Measurements from ENCODE around the gene NKD2. TPM values are rescaled to one million over a fixed set of nuclear protein-coding genes. Genes with fewer than 3 reads are reported as not detected.
"Not testable (repeated sequence)": the region's sequence is repeated elsewhere in the genome, so short reads cannot be mapped to it uniquely, and the experiment has no call there.

Gene NKD2
- polyA plus RNA-seq, 5 donors, result 6.1 to 16.6 (median 7.7) TPM

DNA sequence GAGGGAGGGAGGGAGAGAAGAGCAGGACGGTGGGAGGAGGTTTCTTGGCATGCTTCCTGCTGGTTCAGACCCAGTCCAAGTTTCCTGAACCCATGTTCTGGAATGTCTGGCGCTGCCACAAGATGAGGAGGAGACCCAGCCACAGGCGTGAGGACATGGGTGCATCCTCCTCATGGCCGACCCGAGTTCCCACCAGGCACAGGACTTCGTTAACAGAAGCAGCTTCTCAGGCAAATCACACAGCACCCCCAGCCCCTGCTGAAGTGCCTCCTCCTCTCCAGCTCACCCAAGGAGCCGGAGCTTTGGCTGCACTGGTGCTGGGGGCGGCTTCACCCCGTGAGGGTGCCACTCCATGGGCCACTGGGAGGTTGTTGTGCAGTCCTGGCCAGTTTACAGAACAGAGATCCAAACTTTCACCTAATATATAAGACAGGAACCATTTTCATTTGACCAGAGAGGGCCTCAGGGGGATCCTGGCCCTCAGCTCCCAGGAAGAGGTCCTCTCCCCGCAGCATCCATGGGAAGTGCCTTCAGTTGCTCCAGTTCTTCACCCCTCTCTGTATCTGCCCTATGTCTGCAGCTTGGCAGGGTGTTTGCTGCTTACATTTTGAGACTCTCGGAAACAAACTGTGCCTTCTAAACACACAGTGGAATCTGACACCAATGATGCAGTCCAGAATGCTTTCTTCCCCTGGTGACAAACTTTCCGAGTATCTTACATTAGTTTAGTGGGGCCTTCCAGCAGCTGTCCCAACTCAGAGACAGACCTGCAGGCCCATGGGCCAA, 10.2 kb upstream of the NKD2 start:
- DNase-seq, result no peak

DNA sequence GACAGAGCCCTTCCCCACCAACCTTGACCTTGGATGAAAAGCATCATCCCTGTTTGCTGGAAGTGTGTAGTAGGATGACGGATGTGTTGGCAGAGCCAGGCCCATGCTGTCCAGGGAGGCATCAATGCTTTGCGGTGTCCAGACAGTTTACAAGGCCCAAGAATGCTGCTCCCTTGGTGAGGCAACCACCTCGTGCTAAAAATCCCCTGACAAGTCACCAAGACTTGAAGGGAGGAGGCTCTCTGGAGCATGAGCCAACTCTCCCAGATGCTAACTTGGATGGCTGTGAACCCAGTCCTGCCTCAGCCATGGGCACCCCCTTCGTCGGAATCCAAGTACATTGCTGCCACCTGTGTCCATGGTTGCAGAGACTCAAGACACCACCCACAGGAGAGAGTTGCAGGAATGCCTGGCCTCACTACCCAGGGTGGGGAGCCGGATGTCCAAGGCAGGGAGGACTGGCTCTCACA, 9.5 kb upstream of the NKD2 start:
- no peak for DNase-seq

DNA sequence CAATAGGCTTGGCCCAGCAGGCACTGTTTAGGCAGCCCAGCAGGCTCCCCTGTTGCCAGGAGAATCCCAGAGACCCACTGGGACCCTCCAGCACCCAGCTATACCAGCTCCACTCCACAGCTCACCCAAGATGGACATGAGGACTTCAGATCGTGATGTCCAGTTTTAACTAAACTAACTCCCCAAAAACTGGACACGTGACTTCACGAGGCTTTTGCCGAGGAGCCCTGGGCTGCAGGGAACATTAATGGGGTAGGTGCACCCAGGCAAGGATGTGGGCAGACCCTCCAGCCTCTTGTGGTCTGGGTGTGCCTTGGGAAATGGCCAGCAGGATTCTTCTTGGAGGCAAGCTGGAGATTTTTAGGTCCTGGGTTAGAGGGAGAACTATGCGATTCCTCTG, 8.9 kb upstream of the NKD2 start:
- DNase-seq, result no peak

DNA sequence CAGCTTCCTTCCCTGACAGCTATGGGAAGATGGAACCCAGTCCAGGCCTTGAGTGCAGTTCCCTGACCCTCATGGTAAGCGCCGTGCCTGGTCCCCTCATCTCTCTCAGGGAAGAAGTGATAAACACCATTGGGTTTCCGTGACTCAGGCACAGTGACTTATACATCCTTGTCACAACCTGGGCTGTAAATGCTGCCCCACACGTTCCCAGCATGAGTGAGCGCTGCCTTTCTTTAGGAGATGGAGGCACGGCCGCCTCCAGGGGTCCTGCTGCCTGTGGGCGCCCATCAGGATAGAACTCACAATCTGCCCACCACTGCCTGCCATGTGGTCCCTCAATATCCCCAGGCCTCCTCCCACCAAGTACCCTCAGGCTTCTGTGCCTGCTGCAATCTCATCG, 8.3 kb upstream of the NKD2 start:
- no peak for DNase-seq

DNA sequence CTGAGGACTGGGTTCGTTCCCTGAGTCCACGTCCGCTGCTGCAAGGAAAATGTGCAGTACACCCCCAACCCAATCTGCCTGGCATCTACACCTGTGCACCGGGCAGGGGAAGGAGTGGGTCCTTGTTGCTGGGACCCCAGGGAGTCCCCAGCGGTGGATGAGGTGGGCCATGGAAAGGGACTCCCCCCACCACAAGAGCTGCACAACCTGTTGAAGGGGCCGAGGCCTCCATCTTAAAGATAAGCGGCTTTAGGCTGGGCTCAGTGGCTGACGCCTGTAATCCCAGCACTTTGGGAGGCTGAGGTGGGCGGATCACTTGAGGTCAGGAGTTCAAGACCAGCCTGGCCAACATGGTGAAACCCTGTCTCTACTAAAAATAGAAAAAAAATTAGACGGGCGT, 7.8 kb upstream of the NKD2 start:
- not testable (repeated sequence) for DNase-seq

DNA sequence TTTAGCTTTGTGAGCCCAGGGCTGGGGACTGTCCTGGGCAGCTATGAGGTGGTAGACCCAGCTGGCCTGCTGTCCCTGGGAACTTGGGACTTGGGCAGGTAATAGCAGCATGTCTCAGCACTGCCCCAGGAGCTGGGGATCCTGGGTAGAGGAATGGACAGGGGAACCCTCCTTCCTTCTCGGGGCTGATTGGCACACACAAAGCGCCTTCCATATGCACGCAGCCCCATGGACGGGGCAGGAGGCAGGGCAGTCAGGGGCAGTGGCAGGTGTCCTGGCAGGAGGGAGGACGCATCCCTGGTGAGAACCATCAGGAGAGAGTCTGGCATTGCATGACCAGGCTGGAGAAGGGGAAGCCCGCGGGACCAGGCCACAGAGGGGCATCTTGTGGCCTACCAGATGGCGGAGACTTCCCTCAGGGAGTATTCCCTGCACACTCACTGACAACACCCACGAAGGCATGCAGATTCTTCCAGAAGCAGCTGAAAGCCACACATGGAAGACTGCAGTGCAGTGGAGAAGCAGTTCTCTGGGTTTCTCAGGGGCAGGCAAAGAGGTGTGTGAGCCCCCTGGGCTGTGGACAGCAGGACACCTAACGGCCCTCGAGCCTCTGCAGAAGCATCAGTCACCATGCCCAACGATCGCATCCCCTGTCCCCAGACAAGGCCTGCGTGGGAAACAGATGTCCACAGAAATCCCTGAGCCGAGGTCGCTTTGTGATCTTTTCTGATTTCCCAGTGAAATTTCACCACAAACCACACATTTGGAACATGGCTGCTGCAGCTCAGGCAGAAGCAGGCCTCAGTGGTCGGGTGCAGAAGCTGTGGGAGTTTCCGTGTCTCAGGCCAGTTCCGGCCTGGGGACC, 7.0 kb upstream of the NKD2 start:
- no peak for DNase-seq

DNA sequence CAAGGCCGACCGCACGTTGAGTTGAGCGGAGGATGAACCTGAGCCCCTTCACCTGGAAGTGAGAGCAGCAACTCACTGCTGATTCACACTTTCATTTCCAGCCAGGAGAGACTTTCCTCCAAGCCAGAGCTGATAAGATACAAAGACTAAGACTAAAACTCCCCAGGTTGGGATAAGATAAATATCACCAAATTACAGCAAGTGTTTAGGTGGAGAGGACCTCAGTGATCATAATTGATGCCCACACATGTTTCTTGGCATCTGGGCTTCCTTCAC, 6.4 kb upstream of the NKD2 start:
- no peak for DNase-seq

DNA sequence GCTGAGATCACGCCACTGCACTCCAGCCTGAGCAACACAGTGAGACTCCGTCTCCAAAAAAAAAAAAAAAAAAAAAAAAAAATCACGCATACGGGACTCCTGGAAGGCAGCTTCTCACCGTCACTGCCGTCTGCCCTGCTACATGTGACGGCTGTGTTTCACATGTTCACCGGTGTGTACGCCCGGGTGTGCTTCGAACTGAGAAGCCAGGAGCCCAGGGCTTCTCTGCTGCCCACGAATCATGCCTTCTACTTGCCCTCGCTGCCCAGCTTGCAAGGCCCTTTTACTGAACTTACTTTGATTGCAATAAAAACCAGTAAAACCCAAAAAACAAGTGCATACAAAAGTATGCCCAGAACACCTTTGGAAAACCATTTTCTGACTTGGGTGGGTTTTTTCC, 5.8 kb upstream of the NKD2 start:
- DNase-seq, result no peak

DNA sequence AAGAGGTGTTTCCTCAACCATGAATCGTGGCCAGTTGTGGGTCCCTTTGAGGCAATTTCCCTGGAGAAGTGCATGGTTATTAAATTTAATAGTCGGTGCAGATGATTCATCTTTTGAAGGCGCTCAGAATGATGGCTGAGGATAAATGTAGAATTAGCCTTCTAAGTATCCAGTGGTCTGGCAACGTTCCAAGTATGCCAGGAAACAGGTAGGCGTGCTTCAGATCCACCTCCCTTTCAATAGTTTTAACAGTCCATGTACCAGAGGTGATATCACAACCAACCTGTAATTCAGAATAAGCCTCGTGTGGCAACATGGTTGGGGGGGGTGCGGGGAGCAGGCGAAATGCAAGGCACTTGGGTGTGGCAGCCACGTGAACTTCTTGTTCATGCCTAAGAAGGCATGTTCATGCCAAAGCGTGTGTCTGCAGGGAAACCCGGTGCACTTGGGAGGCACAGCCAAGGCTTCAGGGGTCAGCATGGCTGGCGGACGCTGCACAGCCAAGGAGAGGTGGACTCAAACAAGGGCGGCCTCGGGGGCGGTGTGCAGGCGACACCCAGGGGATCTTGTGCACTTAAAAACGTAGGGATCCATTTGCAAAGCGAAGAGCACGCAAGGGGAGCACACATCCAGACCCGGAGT, 5.2 kb upstream of the NKD2 start:
- no peak for DNase-seq

DNA sequence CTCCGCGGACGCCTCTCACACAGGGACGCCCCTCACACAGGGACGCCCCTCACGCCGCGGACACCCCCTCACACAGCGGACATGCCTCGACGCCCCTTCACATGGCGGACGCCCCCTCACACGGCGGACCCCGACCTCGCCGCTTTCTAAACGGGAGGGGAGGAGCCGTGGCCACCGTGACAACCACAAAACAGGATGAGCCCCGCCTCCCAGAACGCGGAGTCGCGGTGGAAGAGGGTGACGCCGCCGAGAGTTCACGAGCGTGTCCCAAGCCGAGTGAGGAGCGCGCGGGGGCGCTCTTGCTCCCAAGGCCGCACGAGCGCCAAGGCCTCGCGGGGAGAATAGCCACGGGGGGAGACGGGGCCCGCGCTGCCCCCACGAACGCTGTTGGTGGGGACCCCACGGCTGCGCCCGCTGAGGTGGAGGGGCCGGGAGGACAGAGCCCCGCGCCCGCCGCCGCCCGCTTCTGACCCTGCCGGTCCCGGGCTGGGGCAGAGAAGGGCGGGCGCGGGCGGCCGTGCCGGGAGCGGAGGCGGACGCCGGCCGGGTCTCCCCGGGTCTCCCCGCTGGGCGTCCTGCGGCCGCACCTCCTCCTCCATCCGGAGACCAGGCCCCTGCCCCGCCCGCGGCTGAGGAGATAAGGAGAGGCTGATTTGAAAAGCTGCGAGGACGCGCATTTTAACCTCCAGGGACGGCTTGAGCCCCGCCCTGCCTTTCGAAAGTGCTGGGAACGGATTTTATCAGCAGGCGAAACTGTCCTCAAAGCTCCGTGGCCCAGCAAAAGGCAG, 3.9 kb upstream of the NKD2 start:
- peak; percentile 64 to 75 for DNase-seq

DNA sequence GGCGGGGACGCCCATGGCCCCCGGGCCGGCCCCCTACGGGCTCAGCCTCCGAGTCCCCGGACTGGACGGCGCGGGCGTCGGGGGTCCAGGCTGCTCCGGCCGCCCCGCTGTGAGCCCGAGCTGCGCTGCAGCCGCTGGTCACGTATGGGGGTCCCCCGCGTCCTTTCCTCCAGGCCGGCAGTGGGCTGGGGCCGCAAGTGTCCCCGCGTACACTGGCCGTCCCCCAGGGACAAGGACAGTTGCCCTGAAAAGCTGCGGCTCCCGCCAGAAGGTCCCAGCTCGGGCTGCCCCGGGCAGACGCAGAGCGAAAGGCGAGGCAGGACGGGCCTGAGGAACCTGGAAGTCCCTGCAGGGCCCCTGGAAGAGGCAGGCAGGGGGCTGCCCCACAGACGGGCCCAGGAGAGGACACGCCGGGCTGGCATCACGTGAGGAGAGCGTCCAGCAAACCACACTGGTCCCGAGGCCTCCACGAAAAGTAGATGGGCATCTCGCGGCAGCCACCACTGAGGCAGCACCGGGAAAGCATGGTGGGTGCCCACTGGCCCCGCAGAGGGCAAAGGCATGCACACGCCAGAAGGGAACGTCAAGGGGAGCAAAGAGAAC, 3.3 kb upstream of the NKD2 start:
- DNase-seq, result no peak

DNA sequence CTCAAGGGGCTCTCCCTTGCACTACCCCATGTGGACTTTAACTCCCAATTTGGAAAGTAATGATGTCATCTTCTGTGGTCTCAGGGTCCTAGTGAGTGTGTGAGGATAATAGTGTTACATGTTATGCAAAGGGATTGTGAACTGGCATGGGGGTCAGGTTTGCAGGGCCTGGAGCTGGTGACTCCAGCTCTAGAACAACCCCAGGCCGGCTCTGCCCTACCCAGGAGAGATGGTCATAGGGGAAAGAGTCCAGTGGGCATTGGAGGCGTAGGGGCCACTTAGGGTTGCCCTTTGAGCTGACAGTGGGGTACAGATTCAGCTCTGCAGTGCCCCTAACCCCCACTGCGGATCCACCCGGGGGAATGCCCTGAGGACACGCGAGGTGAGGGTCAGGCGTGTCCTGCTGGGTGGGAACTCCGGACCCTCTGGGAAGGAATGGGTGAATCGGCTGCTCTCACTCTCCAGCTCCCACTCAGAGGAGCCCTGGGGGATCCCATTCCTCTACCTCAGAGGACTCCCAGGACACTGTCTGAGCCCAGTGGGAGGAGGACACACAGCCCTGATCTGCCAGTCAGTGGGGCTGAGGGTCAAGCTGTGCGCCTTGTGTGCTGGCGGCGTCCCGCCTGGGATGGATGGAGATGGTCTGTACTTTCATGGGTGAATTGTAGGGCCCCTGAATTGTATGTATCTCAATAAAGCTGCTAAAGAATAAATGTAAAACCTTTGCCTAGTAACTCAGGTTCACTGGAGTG, 2.5 kb upstream of the NKD2 start:
- no peak for DNase-seq

DNA sequence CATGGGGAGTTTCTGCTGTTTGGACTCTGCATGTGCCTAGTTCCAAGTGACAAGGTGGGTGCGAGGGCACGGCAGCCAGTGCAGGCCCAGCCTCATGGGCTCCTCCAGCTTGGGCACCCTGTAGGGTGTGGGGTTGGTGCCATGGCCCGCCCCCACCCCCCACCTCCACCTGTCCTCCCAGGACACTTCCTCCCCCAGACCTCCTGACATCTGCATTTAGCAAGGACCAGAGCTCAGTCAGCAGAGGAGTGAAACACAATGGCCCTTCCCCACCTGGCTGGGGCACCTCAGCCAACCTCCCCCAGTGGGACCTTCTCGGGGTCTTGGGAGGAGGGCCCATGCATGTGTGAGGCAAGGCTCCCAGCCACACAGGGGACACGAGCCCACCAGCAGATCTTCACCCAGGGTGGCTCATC, 1.9 kb upstream of the NKD2 start:
- DNase-seq, result no peak

DNA sequence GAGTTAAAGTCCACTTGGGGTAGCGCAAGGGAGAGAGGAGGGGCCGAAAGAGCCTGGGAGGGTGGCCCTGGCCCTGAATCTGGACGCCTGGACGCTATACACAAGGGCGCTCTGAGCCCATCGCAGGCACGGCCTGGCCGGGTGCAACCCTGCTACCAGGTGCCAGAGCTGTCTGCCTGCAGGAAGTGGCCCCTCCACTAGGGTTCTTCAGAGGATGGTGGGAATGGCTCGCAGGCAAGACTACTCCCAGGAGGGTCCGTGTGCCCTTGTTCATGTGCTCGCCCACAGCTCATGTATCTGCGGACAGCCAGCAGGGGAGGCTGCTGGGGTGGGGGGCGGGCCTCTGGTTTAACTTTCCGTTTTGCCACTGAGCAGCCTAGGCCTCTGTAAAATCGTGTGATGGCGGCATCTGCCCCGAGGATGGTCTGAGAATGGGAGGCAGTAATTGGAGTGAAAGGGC, 1.4 kb upstream of the NKD2 start:
- DNase-seq, result no peak

DNA sequence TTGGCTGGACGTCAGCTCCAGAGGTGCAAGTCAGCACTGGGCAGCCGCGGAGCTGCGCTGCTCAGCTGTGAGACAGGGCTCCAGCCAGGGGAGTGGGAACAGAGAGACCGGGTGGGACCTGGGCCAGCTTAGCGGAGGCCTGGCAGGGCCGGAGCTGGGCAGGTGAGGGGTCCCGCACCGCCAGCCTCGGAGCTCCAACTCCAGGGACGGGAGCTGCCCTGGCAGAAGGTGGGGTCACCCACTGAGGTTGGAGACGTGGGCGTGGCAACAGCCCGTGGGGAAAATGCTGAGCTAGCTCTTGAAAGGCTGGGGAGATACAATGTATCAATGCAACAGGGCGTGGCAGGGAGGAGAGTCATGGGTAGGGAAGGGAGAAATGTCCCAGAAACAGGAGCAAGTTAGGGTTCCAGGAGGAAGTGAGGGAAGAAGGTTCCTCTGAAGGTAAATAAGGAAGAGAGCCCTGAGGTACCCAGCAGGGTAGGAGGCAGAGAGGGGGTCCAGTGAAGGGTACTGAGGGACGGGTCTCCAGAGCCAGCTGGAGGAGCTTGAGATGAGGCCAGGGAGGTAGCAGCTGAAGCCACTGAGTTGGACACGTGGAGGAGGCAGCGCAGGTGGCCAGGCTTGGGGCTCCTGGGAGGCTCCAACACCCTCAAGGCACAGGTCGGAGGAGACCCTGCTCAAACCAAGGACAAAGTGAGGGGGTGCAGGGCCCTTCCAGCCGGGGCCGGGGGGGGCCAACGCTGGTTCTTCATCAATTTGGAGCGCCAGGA, 736 bp upstream of the NKD2 start:
- no peak for DNase-seq

DNA sequence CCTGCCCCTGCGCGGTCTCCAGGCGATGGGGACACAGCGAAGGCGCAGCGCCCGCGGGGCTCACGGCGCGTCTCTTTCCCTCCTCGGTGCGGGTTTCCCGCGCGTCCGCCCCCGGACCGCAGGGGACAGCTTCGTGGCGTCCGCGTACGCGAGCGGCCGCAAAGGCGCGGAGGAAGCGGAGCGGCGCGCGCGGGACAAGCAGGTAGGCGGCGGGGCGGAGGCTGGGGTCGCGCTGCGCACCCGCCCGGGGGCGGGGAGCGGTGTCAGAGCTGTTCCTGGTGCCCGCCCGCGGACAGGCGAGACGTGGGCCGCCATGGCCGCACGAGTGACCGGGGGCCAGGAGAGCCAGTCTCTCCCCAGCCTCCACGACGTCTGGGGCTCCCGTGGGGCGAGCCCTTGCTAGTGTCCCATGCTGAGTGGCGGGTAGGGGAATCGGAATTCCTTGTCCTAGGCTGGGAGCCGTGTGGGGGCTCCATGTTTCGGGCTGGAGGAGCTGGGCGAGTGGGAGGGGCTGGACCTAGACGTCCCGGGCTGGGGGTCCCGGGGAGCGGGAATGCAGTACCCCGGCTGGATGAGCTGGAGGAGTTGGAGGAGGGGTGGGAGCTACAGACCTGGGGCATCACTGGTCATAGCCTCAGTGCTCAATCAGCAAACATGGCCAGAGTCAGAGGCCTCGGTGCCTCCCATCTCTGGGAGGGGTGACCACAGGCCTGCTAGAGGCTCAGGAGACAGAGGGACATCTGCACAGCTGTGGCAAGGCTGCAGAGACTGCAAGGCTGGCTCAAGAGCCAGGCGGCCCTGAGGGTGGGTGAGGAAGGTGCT, 968 bp downstream of the NKD2 start:
- no peak for DNase-seq

DNA sequence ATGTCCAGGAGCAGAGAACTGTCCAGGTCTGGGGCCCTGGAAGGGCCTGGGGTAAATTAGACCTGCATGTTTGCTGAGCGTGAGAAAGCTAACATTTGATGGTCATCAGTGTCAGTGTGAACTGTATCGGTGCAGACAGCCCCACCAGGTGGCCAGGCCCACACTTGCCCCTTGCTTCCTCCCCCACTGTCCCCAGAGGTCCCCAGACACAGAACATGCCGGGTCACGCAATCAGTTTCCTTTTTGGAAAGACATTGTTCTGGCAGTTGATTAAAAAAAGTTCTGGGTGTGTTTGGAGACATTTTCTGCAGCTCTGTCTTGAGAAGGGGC, 1.5 kb downstream of the NKD2 start:
- no peak for DNase-seq

DNA sequence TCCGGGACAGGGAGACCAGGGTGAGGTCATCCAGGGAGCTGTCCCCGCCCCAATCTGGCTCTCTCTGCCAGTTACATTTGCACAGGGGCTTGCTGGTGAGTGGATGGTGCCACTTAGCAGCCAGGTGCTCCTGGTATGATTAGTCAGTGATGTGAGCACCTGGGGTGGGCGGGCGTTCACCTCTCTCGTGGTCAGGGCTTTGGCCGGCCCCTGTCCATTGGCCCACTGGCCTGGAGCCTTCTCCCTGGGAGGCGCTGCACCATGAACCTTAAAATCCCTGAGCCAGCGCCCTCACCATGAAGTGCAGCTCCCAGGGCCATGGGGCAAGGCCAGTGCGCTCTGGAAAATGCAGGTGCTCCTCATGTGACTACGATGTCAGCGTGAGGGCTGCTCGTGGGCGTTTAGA, 2.0 kb downstream of the NKD2 start:
- no peak for DNase-seq

DNA sequence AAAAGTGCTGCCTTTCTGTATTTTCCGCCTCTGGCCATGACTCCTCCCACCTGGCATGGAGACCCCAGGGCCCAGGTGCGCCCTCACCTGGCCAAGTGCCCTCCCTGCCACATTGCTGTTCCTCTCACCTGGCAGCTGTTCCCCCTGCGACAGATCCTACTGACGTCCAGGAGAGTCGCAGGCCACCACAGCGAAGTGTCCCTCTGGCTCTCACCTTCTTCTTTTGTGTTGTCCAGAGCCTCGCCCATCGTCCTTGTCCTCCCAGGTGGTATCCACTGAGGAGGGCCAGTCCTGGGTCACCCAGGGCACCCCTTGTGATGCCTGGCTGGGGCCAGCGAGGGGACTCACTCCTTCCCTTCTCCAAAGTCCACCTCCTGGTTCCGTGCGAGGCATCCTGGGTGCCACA, 2.6 kb downstream of the NKD2 start:
- DNase-seq, result no peak
